Measurements from ENCODE around the gene ANKRD49. TPM values are rescaled to one million over a fixed set of nuclear protein-coding genes. Genes with fewer than 3 reads are reported as not detected.
"Not testable (repeated sequence)": the region's sequence is repeated elsewhere in the genome, so short reads cannot be mapped to it uniquely, and the experiment has no call there.

The ANKRD49 gene
- polyA plus RNA-seq (2013, experiment 1 of 2; ENCODE audit: insufficient read length), result 8.6 TPM
- polyA plus RNA-seq (2013, experiment 2 of 2; ENCODE audit: insufficient read length), result 10.7 TPM

DNA sequence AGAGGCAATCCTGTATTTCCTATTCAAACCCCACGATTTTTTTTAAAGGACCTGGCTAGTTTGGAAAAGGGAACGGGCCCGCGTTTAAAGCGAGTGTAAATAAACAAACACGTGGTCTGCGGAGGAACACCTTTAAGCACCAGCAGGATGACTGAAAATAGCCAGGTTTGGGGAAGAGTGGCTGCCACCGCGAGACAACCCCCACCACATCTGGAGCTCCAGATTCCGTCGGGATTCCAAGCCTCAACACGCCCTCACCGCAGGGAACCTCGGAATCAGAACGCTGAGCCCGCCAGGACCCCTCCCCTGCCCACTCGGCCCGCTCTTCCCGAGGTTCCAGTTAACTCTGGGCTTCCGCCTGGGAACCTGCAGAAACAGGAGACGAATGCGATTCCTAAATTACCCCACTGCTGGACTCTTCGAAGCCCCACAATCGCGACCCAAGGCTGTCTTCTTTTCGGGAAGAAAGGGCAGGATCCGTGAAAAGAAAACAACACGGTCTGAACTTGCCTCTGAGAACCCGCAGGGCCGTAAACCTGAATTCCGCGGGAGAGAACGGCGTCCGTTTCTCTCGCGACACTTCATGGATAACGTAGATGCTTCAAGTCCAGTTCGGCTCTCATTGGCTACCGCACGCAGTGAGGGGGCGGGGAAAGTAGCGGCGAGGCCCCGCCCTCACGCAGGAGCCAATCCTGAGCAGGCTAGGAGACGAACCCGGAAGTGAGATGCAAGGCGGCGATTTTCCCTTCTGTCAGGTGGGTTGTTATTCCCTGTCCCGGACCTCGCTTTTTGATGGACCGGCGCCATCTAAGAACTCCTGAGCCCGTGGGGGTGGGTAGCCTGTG is at the start of gene ANKRD49, which contains the start of gene MRE11:
TSS of gene ANKRD49 (plus strand) at position 704 of the 845 bp plus-strand sequence. CDS start 2,710 bp downstream, outside the sequence.
TSS of gene MRE11 (minus strand) at position 564 of the 845 bp plus-strand sequence. CDS start 1,043 bp downstream, outside the sequence.
- peak; percentile 98 for DNase-seq

DNA sequence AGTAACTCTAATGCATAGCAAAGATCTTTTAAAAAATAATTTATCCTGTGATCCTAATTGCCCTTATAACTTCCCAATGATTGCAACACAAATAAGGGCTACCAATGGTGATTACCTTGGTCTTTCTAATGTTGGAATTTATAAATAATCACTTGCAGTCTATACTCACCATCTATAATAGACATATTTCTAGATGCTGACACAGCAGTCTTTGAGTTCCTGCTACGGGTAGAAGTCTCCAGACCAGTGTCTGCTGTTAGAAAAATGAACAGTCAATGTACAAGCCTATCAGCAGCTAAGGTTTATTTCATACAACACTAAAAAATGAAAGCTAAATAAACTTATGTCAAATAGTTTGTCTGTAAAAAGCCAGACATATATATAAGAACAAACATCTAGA is 48.1 kb upstream of the ANKRD49 start:
- no peak for DNase-seq

DNA sequence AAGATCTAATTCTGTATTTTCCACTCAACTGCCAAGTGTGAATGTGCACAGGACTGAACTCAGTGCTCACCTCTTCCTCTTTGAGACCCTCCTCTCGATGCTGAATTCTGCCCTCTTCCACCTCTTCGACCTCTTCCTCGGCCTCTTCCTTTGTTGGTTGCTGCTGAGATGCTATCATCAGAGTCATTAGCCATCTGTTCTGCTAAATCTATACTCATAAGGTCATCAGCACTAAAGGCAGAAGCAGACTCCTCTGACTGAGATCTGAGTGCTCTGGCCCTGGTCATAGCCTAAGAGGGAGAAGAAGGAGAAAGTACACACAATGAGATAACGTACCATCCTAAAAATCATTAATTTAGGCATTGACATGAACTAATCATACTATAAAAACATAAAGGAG is 46.6 kb upstream of the ANKRD49 start:
- DNase-seq, result no peak

DNA sequence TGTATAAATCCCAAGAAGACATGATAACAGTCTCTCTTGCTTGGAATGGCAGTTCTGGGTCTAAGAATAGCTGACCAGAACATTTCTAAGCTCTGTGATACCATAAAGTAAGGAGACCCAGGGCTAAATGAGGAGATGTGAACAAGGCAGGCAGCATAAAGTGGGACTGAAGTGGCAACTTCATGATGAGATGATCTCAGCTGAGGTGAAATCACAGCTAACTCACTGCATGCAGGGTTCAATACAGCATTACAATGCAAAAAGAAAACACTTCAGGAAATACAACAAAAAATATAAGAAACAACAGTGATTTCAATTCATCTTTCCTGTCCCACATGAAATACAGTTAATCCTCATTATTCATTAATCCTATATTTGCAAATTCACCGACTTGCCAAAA is 44.8 kb upstream of the ANKRD49 start:
- no peak for DNase-seq

GRCh38 chr11:94449437-94449836 is 44.3 kb upstream of the ANKRD49 start:
- DNase-seq, result peak; percentile 18

GRCh38 chr11:94450048-94450447 is 43.7 kb upstream of the ANKRD49 start:
- peak; percentile 13 for DNase-seq

- no peak for DNase-seq
These were observed 40.8 kb upstream of the ANKRD49 start for GRCh38 chr11:94452988-94453387.

- DNase-seq, result no peak
These were observed 39.5 kb upstream of the ANKRD49 start for GRCh38 chr11:94454301-94454700.

GRCh38 chr11:94455861-94456260 is 37.9 kb upstream of the ANKRD49 start:
- DNase-seq, result no peak

DNA sequence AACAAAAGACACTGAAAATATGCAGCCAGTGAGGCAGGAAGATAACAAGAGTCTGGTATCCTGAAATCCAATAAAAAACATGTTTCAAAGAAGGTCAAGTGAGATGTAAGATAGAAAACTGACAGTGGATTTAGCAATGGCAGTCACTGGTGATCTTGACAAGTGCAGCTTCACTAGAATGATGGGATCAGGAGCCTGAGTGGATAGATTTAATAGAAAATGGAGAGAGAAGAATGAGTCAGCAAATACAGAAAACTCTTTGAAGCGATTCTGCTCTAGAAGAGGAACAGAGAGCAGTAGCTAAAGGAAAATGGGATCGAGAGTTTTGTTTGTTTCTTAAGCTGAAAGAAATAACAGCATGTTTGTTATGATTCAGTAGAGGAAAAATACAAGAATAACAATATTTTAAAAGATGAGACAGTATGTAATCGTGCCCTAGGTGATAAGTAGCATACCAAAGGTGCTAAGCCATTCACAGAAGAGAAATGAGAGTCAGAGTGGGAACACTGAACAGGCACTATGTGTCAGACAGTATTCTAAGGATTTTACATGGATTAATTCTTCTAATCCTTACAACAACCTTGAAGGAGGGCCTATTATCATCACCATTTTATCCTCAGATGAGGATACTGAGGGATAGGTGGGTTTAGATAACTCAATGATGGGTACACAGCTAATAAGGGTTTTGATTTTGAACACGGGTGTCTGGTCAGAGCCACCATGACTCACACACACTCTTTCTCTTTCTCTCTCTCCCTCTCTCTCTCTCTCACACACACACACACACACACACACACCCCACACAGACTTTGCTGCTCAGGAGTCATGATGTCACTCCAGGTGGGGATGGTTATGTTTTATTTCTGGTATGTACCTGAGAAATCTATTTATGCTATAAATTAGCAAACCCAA is 36.4 kb upstream of the ANKRD49 start:
- no peak for DNase-seq

- no peak for DNase-seq
These were observed 34.2 kb upstream of the ANKRD49 start for GRCh38 chr11:94459576-94459975.

- no peak for DNase-seq
These were observed 24.4 kb upstream of the ANKRD49 start for GRCh38 chr11:94469416-94469815.

GRCh38 chr11:94472916-94473799 is 20.6 kb upstream of the ANKRD49 start:
- peak; percentile 58 for DNase-seq

DNA sequence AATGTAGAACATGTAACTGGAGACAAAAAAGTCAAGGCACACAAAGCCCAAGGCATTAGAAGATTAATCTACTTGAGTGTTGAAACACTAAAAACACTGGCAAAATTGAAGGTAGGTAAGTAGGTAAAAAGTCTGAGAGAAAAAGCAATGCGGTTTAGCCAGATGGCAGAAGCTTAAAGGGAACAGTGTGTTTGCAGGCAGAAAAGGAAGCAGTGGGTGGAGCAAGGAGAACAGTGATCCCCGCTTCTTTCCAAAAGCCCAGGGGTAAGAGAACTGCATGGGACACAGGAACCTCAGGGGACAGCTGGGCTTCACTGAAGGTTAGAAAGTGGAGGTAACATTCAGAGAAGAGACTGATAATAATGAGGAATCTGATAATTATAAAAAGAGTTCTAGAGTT is 16.2 kb upstream of the ANKRD49 start:
- no peak for DNase-seq

DNA sequence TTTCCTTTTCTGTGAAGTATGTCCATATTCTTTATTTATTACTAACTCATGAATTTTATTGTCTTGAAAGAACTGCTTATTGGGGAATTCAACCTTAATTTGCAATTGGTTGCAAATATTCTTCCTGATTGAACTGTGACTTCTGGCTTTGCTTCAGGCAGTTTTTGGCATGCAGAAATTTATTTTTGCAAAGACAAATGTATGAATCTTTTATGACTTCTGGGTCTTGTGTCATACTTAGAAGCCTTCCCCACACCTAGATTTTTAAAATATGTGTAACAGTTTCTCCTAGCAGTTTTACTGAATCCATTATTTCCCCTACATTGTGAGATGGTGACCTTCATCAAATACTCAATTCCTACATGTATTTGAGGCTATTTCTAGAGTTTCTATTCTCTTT is 12.4 kb upstream of the ANKRD49 start:
- no peak for DNase-seq

DNA sequence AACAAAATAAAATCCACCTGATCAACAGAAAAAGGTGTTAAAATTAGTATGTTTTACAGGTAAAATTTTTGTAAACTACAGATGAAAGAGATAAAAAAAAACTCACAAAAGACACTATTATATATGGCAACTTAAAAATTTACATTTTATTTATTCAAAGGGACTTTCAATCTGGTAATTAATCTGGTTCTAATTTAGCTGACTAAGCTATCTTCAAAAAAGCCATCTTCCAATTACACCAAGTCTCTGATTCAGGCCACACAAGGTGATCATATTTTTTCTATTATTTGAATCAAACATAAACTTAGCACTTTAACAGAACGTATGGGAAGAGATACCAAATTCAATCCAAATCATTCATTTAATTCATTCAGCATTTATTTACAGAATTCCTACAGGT is 7.7 kb upstream of the ANKRD49 start:
- no peak for DNase-seq

DNA sequence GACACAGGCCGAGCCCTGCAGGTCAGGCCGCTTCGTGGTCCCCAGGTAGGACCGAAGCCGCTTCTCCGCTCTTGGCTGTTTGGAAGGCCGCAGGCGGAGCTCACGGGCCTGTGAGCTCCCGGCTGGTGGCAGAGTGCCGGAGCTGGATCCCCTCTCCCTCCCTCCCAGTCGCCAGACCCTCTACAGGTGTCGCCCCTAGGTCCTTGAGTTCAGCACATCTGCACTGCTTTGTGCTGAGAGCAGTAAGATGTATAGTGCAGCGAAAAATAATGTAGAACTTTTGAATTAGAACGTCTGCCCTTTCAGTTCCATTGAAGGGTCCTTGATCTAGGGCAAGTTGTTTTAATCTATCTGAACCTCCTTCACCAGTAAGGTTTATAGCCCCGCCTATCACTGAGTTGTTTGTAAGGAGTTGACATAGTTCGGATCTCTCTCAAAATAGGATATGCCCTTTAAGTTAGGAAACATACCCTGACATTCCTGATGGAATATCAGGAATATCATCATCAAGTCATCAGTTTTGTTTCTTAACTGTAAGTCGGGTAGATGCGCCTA is 419 bp downstream of the ANKRD49 start:
- no peak for DNase-seq

- no peak for DNase-seq
These were observed 6.4 kb downstream of the ANKRD49 start for GRCh38 chr11:94500181-94500580.

GRCh38 chr11:94501522-94501921 is 7.7 kb downstream of the ANKRD49 start:
- DNase-seq, result no peak

- DNase-seq, result peak; percentile 71
These were observed 11.0 kb downstream of the ANKRD49 start for GRCh38 chr11:94504689-94505293.

GRCh38 chr11:94506513-94506912 is 12.7 kb downstream of the ANKRD49 start:
- not testable (repeated sequence) for DNase-seq

Measured in fibroblast of skin of scalp (primary cell).